Measurements from ENCODE around the gene RRP8. TPM values are rescaled to one million over a fixed set of nuclear protein-coding genes. Genes with fewer than 3 reads are reported as not detected.
A peak's percentile ranks its signal among the peaks of the same experiment; 100 is the strongest.

The RRP8 gene
- polyA plus RNA-seq, 1 experiment: 9.9 TPM

- H3K4me3 ChIP-seq (ENCODE audit: low read depth, low read length): no peak overlapping the region
- TF ChIP-seq CTCF (IDR thresholded peaks at IDR 0.05; ENCODE audit: insufficient read depth, low read depth, low read length): no peak
- no peaks in the 10 kb centered on the region for H3K36me3 ChIP-seq (ENCODE audit: control insufficient read depth, insufficient read depth, low read length)
- no peak for DNase-seq (ENCODE audit: low read depth)
- POLR2A ChIA-PET: no interaction called here
- no peaks in the 10 kb centered on the region for H3K27me3 ChIP-seq (ENCODE audit: control insufficient read depth, insufficient read depth, low read length)
- CTCF ChIA-PET: interaction anchor here (1.0 to 1.2 kb wide), 3 partner anchors 15 to 205 kb away, joined by 3 read pairs; partner anchors contain the start of gene MRPL17
Observed at GRCh38 chr11:6574816-6575715, 28.4 kb downstream of the RRP8 start.

GRCh38 chr11:6572215-6572614, 31.2 kb downstream of the RRP8 start:
- DNase-seq (ENCODE audit: low read depth): peak; percentile 54
- Histone ChIP-seq H3K27me3 (ENCODE audit: control insufficient read depth, insufficient read depth, low read length) (no peaks in the 10 kb centered on the region), H3K36me3 (ENCODE audit: control insufficient read depth, insufficient read depth, low read length) (no peaks in the 10 kb centered on the region), H3K4me3 (ENCODE audit: low read depth, low read length) (no peak overlapping the region)
- TF ChIP-seq CTCF (IDR thresholded peaks at IDR 0.05; ENCODE audit: insufficient read depth, low read depth, low read length): no peak
- CTCF ChIA-PET: interaction anchor here (0.9 kb wide), 1 partner anchor 41 kb away, joined by 3 read pairs; no protein-coding TSS in a partner anchor
- POLR2A ChIA-PET: no interaction called here

- Histone ChIP-seq H3K36me3 (ENCODE audit: control insufficient read depth, insufficient read depth, low read length) (no peaks in the 10 kb centered on the region; the same call in 1 of the 2 replicates), H3K27me3 (ENCODE audit: control insufficient read depth, insufficient read depth, low read length) (no peaks in the 10 kb centered on the region), H3K4me3 (ENCODE audit: low read depth, low read length) (no peak overlapping the region)
- TF ChIP-seq CTCF (IDR thresholded peaks at IDR 0.05; ENCODE audit: insufficient read depth, low read depth, low read length): no peak
- ChIA-PET POLR2A (no interaction called here), CTCF (interaction anchor here (0.9 kb wide), 1 partner anchor 41 kb away, joined by 3 read pairs; no protein-coding TSS in a partner anchor)
- DNase-seq (ENCODE audit: low read depth): no peak
Observed at GRCh38 chr11:6571434-6572008, 31.9 kb downstream of the RRP8 start.

GRCh38 chr11:6570691-6571427, 32.6 kb downstream of the RRP8 start:
- no peak for TF ChIP-seq CTCF (IDR thresholded peaks at IDR 0.05; ENCODE audit: insufficient read depth, low read depth, low read length)
- Histone ChIP-seq H3K27me3 (ENCODE audit: control insufficient read depth, insufficient read depth, low read length) (no peaks in the 10 kb centered on the region), H3K4me3 (ENCODE audit: low read depth, low read length) (no peak overlapping the region), H3K36me3 (ENCODE audit: control insufficient read depth, insufficient read depth, low read length) (no peaks in the 10 kb centered on the region; the same call in 1 of the 2 replicates)
- ChIA-PET POLR2A (no interaction called here), CTCF (no interaction called here)
- no peak for DNase-seq (ENCODE audit: low read depth)

- DNase-seq (ENCODE audit: low read depth): no peak
- Histone ChIP-seq H3K4me3 (ENCODE audit: low read depth, low read length) (no peak overlapping the region), H3K27me3 (ENCODE audit: control insufficient read depth, insufficient read depth, low read length) (no peaks in the 10 kb centered on the region), H3K36me3 (ENCODE audit: control insufficient read depth, insufficient read depth, low read length) (no peaks in the 10 kb centered on the region; the same call in 1 of the 2 replicates)
- no peak for TF ChIP-seq CTCF (IDR thresholded peaks at IDR 0.05; ENCODE audit: insufficient read depth, low read depth, low read length)
- ChIA-PET CTCF (no interaction called here), POLR2A (no interaction called here)
Observed at GRCh38 chr11:6569706-6570105, 33.7 kb downstream of the RRP8 start.

All from BJ (cell line).